COLO668 (cell line): Measurements from ENCODE around the gene IL1RAP.

ENCODE experiments used
- DNase-seq: peaks from one replicate; lab custom pipeline; 2025; ENCODE audit not compliant: unreplicated experiment; lab: John Stamatoyannopoulos, UW

The IL1RAP gene

DNA sequence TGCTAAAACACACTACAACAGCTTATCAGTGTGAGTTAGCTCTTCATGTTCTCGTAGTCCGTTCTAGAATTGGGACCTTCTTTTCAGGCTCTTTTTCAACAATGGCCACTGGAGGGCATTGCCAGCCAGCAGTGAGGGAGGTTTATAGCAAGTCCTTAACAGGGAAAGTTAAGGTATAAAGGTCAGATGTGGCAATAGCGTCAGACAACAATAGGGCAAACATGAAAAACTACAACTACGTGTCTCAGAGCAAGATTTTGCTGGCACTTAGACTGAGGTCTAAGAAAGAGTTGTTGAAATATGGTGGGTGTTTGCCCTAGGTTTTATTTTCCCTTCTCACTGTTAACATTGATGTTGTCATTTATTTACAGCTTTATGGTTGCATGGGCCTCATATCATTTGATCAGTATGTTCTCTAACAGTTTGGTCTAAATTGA, 187.2 kb downstream of the IL1RAP start:
- peak; percentile 15 for DNase-seq

DNA sequence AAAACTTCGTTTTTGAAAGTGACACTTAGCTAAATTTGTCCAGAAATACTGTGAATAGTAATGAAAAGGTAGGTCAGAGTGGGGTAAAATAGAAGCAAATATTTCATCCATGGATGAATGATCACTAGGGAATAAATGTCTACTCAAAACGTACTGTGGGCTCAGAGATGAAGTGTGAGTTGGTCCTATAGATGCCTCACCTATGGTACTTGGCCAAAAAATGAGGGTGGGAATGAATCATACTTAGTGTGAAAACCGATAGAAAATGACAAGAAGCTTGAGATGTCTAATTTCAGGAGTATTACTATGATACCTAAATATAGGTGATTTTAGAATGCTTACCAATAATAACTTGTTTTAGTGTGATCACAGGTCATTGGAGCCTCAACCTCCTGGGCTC, 192.7 kb downstream of the IL1RAP start:
- no peak for DNase-seq
